ENCODE measurements around the gene CHAMP1. TPM values are rescaled to one million over a fixed set of nuclear protein-coding genes. Genes with fewer than 3 reads are reported as not detected.

Gene CHAMP1
- total and polyA plus RNA-seq, 2 of the 13 experiments (the other 11 are each of a cell fraction or from before 2014, with no cell fraction given): 8.4 to 9.7 TPM

DNA sequence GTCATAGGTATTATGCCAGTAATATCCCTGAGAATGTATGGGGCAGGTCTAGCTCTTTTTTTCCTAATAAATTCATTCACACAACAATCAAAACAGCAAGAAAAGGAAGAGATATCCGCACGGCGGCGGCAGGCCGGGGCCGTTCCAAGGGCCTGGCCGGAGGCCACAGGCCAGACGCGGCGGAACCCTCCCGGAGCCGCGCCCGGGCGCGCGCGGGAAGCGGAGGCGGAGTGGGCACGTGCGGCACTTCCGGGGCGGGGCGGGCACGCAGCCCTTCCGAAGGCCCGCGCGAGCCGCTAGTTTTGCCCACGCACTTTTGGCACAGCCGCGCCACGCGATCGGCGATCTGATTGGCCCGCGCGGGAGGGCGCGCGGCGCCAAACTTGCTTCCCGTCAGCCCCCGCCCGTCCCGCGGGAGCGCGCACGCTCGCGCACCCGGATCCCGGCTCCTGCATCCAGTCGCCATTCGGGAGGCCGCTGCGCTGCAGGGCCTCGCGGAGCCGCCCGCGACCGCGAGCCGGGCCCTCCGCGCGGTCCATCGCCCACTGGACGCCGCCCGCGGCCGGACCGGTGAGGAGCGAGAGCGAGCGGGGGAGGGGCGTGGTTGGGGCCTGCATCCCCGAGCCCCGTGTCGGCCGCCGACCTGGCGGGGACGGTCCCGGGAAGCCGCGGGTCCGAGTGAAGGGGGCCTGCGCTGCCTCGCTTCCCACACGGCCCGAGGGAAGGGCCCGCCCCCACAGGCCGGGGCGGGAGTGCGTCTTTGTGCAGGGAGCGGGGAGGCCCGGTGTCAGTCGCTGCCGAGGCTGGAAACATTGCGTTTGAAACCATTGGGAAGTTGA lies at the start of gene CHAMP1 (continued):
- TF ChIP-seq PBX3 (CRISPR knock-in tag; IDR thresholded peaks at IDR 0.05; ENCODE audit: borderline replicate concordance) (no peak), ARNTL (CRISPR knock-in tag; IDR thresholded peaks at IDR 0.05) (peak; percentile 63), NFIC (IDR thresholded peaks at IDR 0.05; ENCODE audit: low read length) (0 out of 2 replicates have a peak, but pooled peaks have one; percentile 35), ZNF557 (CRISPR knock-in tag; IDR thresholded peaks at IDR 0.05) (no peak), KMT2A (CRISPR knock-in tag; IDR thresholded peaks at IDR 0.05) (peak; percentile 70), ZNF879 (CRISPR knock-in tag; IDR thresholded peaks at IDR 0.05) (no peak), GLI4 (CRISPR knock-in tag; IDR thresholded peaks at IDR 0.05; ENCODE audit: borderline replicate concordance) (0 out of 2 replicates have a peak, but pooled peaks have one; percentile 19), TIGD3 (CRISPR knock-in tag; IDR thresholded peaks at IDR 0.05; ENCODE audit: borderline replicate concordance) (no peak), MAFK (conservative IDR thresholded peaks at IDR 0.05 in 1 of 2, IDR thresholded peaks at IDR 0.05 in 1 of 2; ENCODE audit: low read length in 2 of 2) (no peak), TARDBP (CRISPR knock-in tag; IDR thresholded peaks at IDR 0.05) (peak; percentile 71; the same call in 1 of the 2 replicates), FOXK1 (CRISPR knock-in tag; IDR thresholded peaks at IDR 0.05; ENCODE audit: borderline replicate concordance, low read depth) (peak; percentile 55; the same call in 1 of the 2 replicates), ZNF296 (CRISPR knock-in tag; conservative IDR thresholded peaks at IDR 0.05) (peak; percentile 68; the same call in 1 of the 2 replicates), ZNF75D (CRISPR knock-in tag; IDR thresholded peaks at IDR 0.05; ENCODE audit: borderline replicate concordance) (no peak), ZNF367 (CRISPR knock-in tag; IDR thresholded peaks at IDR 0.05; ENCODE audit: borderline replicate concordance) (peak; percentile 57; the same call in 1 of the 2 replicates), E2F2 (CRISPR knock-in tag; IDR thresholded peaks at IDR 0.05; ENCODE audit: borderline replicate concordance) (peak; percentile 89; the same call in 1 of the 2 replicates), NR2F2 (IDR thresholded peaks at IDR 0.05; ENCODE audit: borderline replicate concordance, low read depth) (no peak), ZNF550 (CRISPR knock-in tag; IDR thresholded peaks at IDR 0.05; ENCODE audit: borderline replicate concordance) (no peak), ASH2L (IDR thresholded peaks at IDR 0.05; ENCODE audit: insufficient read length, low read depth, low read length) (peak; percentile 94)
- TF ChIP-seq, protein P1, sequence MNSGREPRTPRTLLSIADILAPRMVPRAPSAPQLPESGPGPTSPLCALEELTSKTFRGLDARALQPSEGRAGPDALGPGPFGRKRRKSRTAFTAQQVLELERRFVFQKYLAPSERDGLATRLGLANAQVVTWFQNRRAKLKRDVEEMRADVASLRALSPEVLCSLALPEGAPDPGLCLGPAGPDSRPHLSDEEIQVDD (CRISPR knock-in tag; IDR thresholded peaks at IDR 0.05; ENCODE audit: borderline replicate concordance): no peak; the same call in 1 of the 2 replicates
- TF ChIP-seq, protein P2, sequence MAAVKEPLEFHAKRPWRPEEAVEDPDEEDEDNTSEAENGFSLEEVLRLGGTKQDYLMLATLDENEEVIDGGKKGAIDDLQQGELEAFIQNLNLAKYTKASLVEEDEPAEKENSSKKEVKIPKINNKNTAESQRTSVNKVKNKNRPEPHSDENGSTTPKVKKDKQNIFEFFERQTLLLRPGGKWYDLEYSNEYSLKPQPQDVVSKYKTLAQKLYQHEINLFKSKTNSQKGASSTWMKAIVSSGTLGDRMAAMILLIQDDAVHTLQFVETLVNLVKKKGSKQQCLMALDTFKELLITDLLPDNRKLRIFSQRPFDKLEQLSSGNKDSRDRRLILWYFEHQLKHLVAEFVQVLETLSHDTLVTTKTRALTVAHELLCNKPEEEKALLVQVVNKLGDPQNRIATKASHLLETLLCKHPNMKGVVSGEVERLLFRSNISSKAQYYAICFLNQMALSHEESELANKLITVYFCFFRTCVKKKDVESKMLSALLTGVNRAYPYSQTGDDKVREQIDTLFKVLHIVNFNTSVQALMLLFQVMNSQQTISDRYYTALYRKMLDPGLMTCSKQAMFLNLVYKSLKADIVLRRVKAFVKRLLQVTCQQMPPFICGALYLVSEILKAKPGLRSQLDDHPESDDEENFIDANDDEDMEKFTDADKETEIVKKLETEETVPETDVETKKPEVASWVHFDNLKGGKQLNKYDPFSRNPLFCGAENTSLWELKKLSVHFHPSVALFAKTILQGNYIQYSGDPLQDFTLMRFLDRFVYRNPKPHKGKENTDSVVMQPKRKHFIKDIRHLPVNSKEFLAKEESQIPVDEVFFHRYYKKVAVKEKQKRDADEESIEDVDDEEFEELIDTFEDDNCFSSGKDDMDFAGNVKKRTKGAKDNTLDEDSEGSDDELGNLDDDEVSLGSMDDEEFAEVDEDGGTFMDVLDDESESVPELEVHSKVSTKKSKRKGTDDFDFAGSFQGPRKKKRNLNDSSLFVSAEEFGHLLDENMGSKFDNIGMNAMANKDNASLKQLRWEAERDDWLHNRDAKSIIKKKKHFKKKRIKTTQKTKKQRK (IDR thresholded peaks at IDR 0.05; ENCODE audit: low read length): no peak
